HepG2 (cell line): ENCODE data around the gene ECSIT. TPM values are rescaled to one million over a fixed set of nuclear protein-coding genes. Genes with fewer than 3 reads are reported as not detected.
"Not testable (repeated sequence)": the region's sequence is repeated elsewhere in the genome, so short reads cannot be mapped to it uniquely, and the experiment has no call there.

Experiments
- ATAC-seq: fragments of 200-7000 bp; cut with Tn5 transposase; 3 replicates; pipeline ENCODE4 v1.9.1; 2020; ENCODE audit warnings: mild to moderate bottlenecking, moderate library complexity
- BruUV-seq: library from RNA; stranded (reverse); fragments of 400-500 nt; replicated peaks from 2 replicates; lab custom pipeline; 2021; lab: Mats Ljungman, UMichigan
- CTCF ChIA-PET: fragments of 300-600 bp; formaldehyde crosslinking; extraction: SDS; loops from one replicate; lab custom pipeline; 2021; ENCODE audit warnings: low total read pairs, inconsistent platforms, low intra/inter-chr PET ratio; lab: Yijun Ruan, JAX
- POLR2A ChIA-PET: fragments of 350-600 bp; sonication (Branson Sonifier 250); formaldehyde crosslinking; loops from one replicate; lab custom pipeline; 2020; ENCODE audit warnings: antibody characterized with exemption, inconsistent platforms; lab: Yijun Ruan, JAX
- DNase-seq: peaks from one replicate; pipeline ENCODE4 v3.0.0-alpha.2; 2015; ENCODE audit warnings: low spot score
- FAIRE-seq: peaks from 3 replicates; lab custom pipeline; 2011; peaks lifted over from hg19 to GRCh38; lab: Jason Lieb, UNC
- H2AFZ ChIP-seq: one replicate; pipeline ENCODE4 v1.6.1; 2011; ENCODE audit warnings: low read length, inconsistent platforms
- H3K27ac ChIP-seq: fragments of 300-600 bp; 3 replicates; pipeline ENCODE4 v1.8.0; 2011; ENCODE audit warnings: mixed run types, mild to moderate bottlenecking, mixed read lengths, low read length, inconsistent platforms; ENCODE audit not compliant: insufficient read depth; ENCODE audit errors: extremely low read length
- H3K27me3 ChIP-seq, 2 experiments: fragments of 200-600 bp in 1 of 2; 2 replicates in 1 of 2; 3 replicates in 1 of 2; pipeline versions ENCODE4 v1.6.0 to v1.8.0; 2011; ENCODE audit warnings: low read length in 2 of 2, mild to moderate bottlenecking in 2 of 2, moderate library complexity in 2 of 2, inconsistent platforms in 1 of 2; ENCODE audit not compliant: insufficient read depth in 2 of 2, control insufficient read depth in 1 of 2
- H3K36me3 ChIP-seq, 2 experiments: fragments of 200-600 bp in 1 of 2; replicated peaks in 1 of 2; 2 replicates in 1 of 2; 3 replicates in 1 of 2; pipeline versions ENCODE4 v1.5.1 to v1.8.0; 2011; ENCODE audit warnings: low read length in 2 of 2, inconsistent platforms in 1 of 2; ENCODE audit not compliant: insufficient read depth in 2 of 2, control insufficient read depth in 1 of 2
- H3K4me1 ChIP-seq: 2 replicates; pipeline ENCODE4 v1.5.1; 2012; ENCODE audit warnings: low read length, inconsistent platforms; ENCODE audit not compliant: insufficient read depth
- H3K4me2 ChIP-seq: 2 replicates; pipeline ENCODE4 v1.6.0; 2011; ENCODE audit warnings: low read depth, low read length, inconsistent platforms
- H3K4me3 ChIP-seq, 3 experiments: fragments of 200-600 bp in 1 of 3; sonication (generic), shearing (Covaris generic) in 1 of 3; replicated peaks in 1 of 3; 2 replicates each; pipeline ENCODE4 v1.5.1; 2011 to 2016; ENCODE audit warnings: low read length in 3 of 3, inconsistent platforms in 2 of 3, low read depth in 2 of 3, mild to moderate bottlenecking in 2 of 3, control low read depth in 1 of 3, mixed read lengths in 1 of 3; ENCODE audit not compliant: insufficient read depth in 1 of 3
- H3K79me2 ChIP-seq: one replicate; pipeline ENCODE4 v1.6.1; 2011; ENCODE audit warnings: low read length, inconsistent platforms; ENCODE audit not compliant: insufficient read depth
- H3K9ac ChIP-seq: 2 replicates; pipeline ENCODE4 v1.6.0; 2011; ENCODE audit warnings: mild to moderate bottlenecking, low read depth, low read length, inconsistent platforms; ENCODE audit not compliant: insufficient read depth
- H3K9me3 ChIP-seq: 2 replicates; pipeline ENCODE4 v1.5.1; 2012; ENCODE audit warnings: mild to moderate bottlenecking, low read length
- H4K20me1 ChIP-seq: 2 replicates; pipeline ENCODE4 v1.6.0; 2011; ENCODE audit warnings: inconsistent platforms, mild to moderate bottlenecking, low read length, moderate library complexity; ENCODE audit not compliant: insufficient read depth
- ATAD3A ChIP-seq: sonication (generic); formaldehyde crosslinking; IDR thresholded peaks from 2 replicates; pipeline ENCODE4 v1.4.0; 2020; ENCODE audit warnings: missing genetic modification reagents
- GATA4 ChIP-seq: sonication (generic); IDR thresholded peaks from 2 replicates; pipeline ENCODE4 v1.6.1; 2016; ENCODE audit warnings: antibody characterized with exemption, low read depth, borderline replicate concordance
- KAT7 ChIP-seq: IDR thresholded peaks from 2 replicates; pipeline ENCODE4 v1.6.1; 2018; ENCODE audit warnings: borderline replicate concordance, missing compliant biosample characterization
- RXRB ChIP-seq: IDR thresholded peaks from 2 replicates; pipeline ENCODE4 v1.6.1; 2016; ENCODE audit warnings: borderline replicate concordance, missing genetic modification reagents, missing compliant biosample characterization
- ZBTB20 ChIP-seq: sonication (generic); formaldehyde crosslinking; IDR thresholded peaks from 2 replicates; pipeline ENCODE4 v1.8.1; 2023; ENCODE audit warnings: missing genetic modification reagents, low read depth, mild to moderate bottlenecking, borderline replicate concordance
- ZBTB38 ChIP-seq: sonication (generic); formaldehyde crosslinking; IDR thresholded peaks from 2 replicates; pipeline ENCODE4 v1.5.1; 2020; ENCODE audit warnings: mild to moderate bottlenecking, missing genetic modification reagents
- ZMYM2 ChIP-seq: sonication (generic); formaldehyde crosslinking; IDR thresholded peaks from 2 replicates; pipeline ENCODE4 v1.8.0; 2022; ENCODE audit warnings: mild to moderate bottlenecking, missing genetic modification reagents
- ZNF230 ChIP-seq: sonication (generic); formaldehyde crosslinking; IDR thresholded peaks from 2 replicates; pipeline ENCODE4 v1.4.0; 2020; ENCODE audit warnings: mild to moderate bottlenecking, missing genetic modification reagents
- ZNF263 ChIP-seq: sonication (generic); formaldehyde crosslinking; IDR thresholded peaks from 2 replicates; pipeline ENCODE4 v1.4.0; 2020; ENCODE audit warnings: missing genetic modification reagents
- ZNF282 ChIP-seq: fragments of 450-650 bp; IDR thresholded peaks from 2 replicates; pipeline ENCODE4 v1.6.1; 2018; ENCODE audit not compliant: partially characterized antibody
- ZNF451 ChIP-seq: sonication (generic); formaldehyde crosslinking; IDR thresholded peaks from 2 replicates; pipeline ENCODE4 v1.5.0; 2020; ENCODE audit warnings: mild to moderate bottlenecking, missing genetic modification reagents
- ZNF549 ChIP-seq: sonication (generic); formaldehyde crosslinking; IDR thresholded peaks from 2 replicates; pipeline ENCODE4 v1.5.0; 2020; ENCODE audit warnings: missing genetic modification reagents
- ZSCAN9 ChIP-seq: IDR thresholded peaks from 2 replicates; pipeline ENCODE4 v1.6.1; 2016; ENCODE audit warnings: borderline replicate concordance
- ZZZ3 ChIP-seq: sonication (generic); formaldehyde crosslinking; IDR thresholded peaks from 2 replicates; pipeline ENCODE4 v1.4.0; 2020; ENCODE audit warnings: missing genetic modification reagents, mild to moderate bottlenecking, borderline replicate concordance
- WGBS: methylation state at CpG from one replicate; pipeline ENCODE4 v1.1.6; 2017; ENCODE audit warnings: low lambda C conversion rate; 5-methylcytosine and 5-hydroxymethylcytosine counted together
- in situ Hi-C: cut with HindIII; loops from 2 replicates; pipeline ENCODE4 v1.10.0; 2017; ENCODE audit warnings: low pct_unique_long_range_greater_than_20kb; ENCODE audit not compliant: extremely low pct_ligation_motif_present
- intact Hi-C: fragments of 100-400 bp; cut with micrococcal nuclease; formaldehyde crosslinking; loops from one replicate; pipeline ENCODE4 v1.10.0; 2022; ENCODE audit not compliant: unreplicated experiment
- polyA plus RNA-seq, 8 experiments: library from polyadenylated mRNA; depleted of rRNA in 3 of 8; stranded (reverse) in 7 of 8; unstranded in 1 of 8; fragments of >200 nt; fragmentation: Illumina TruSeq in 4 of 8; extraction: Trizol in 4 of 8; gene quantifications; 2 replicates each; pipeline versions ENCODE4 v1.2.1 to v1.2.3, GENCODE V29; 2011 to 2016; ENCODE audit warnings: low read depth in 4 of 8, missing spikeins in 1 of 8, mixed read lengths in 1 of 8; ENCODE audit not compliant: insufficient read depth in 1 of 8
- total RNA-seq, 5 experiments: library from RNA; depleted of rRNA; stranded (reverse); fragments of >200 nt; fragmentation: Illumina TruSeq; extraction: Trizol; gene quantifications; 2 replicates each; pipeline ENCODE4 v1.2.3, GENCODE V29; 2016; ENCODE audit warnings: low read depth in 1 of 5
- TF ChIP-seq, protein P1 (sequence below): sonication (generic); formaldehyde crosslinking; IDR thresholded peaks from 2 replicates; pipeline ENCODE4 v1.4.0; 2020; ENCODE audit warnings: mild to moderate bottlenecking, missing genetic modification reagents, borderline replicate concordance
- TF ChIP-seq, protein P2 (sequence below): IDR thresholded peaks from 2 replicates; pipeline ENCODE4 v1.6.1; 2018; ENCODE audit warnings: missing genetic modification reagents, mild to moderate bottlenecking, missing compliant biosample characterization

The ECSIT gene
- total and polyA plus RNA-seq, 2 of the 13 experiments (the other 11 are each of a cell fraction or from before 2014, with no cell fraction given), result 36.4 to 62.3 TPM

DNA sequence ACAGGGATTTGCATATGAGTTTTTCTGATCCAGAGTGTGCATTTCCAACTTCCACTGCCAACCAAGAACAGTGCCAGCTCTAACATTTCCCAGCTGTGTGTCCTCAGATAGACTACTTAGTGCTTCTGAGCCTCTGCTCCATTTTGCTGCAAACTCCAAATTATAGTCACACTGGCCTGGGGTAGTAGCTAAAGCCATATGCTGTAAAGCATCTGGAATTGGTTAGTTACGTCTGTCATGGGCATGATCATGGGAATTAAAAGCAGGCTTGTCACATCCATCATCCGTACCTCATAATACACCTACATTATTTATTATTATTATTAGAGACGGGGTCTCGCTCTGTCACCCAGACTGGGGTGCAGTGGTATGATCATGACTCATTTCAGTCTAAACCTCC lies 55.2 kb downstream of the ECSIT start:
- no peak for DNase-seq
- H4K20me1 ChIP-seq, result no peaks in the 10 kb centered on the region
- in situ Hi-C loops, result no loop called here
- 0 out of 2 replicates have a peak, but pooled peaks cover 1% of the 10 kb centered on the region for H3K4me1 ChIP-seq
- H3K27me3 ChIP-seq, result peaks cover 0 to 23% of the 10 kb centered on the region in 2 experiments; a peak in 3 of 5 replicates
- H3K27ac ChIP-seq, result no peak overlapping the region
- no peaks in the 10 kb centered on the region for H3K79me2 ChIP-seq
- ChIA-PET CTCF (no interaction called here), POLR2A (no interaction called here)
- no peak overlapping the region for H2AFZ ChIP-seq
- no peak overlapping the region for H3K9ac ChIP-seq
- no peak for TF ChIP-seq ZBTB38 (CRISPR knock-in tag)
- no peak for TF ChIP-seq ZBTB20
- TF ChIP-seq RXRB (CRISPR knock-in tag), result no peak
- TF ChIP-seq ZSCAN9 (CRISPR knock-in tag), result no peak
- TF ChIP-seq, protein P1, sequence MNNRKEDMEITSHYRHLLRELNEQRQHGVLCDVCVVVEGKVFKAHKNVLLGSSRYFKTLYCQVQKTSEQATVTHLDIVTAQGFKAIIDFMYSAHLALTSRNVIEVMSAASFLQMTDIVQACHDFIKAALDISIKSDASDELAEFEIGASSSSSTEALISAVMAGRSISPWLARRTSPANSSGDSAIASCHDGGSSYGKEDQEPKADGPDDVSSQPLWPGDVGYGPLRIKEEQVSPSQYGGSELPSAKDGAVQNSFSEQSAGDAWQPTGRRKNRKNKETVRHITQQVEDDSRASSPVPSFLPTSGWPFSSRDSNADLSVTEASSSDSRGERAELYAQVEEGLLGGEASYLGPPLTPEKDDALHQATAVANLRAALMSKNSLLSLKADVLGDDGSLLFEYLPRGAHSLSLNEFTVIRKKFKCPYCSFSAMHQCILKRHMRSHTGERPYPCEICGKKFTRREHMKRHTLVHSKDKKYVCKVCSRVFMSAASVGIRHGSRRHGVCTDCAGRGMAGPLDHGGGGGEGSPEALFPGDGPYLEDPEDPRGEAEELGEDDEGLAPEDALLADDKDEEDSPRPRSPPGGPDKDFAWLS (CRISPR knock-in tag), result no peak
- TF ChIP-seq ATAD3A (CRISPR knock-in tag), result no peak
- no peak for TF ChIP-seq ZZZ3 (CRISPR knock-in tag)
- TF ChIP-seq ZNF263 (CRISPR knock-in tag), result no peak
- TF ChIP-seq GATA4, result no peak
- no peak for TF ChIP-seq ZNF549 (CRISPR knock-in tag)
- TF ChIP-seq, protein P2, sequence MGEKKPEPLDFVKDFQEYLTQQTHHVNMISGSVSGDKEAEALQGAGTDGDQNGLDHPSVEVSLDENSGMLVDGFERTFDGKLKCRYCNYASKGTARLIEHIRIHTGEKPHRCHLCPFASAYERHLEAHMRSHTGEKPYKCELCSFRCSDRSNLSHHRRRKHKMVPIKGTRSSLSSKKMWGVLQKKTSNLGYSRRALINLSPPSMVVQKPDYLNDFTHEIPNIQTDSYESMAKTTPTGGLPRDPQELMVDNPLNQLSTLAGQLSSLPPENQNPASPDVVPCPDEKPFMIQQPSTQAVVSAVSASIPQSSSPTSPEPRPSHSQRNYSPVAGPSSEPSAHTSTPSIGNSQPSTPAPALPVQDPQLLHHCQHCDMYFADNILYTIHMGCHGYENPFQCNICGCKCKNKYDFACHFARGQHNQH (CRISPR knock-in tag), result no peak
- TF ChIP-seq ZNF451 (CRISPR knock-in tag), result no peak
- TF ChIP-seq KAT7 (CRISPR knock-in tag), result no peak
- TF ChIP-seq ZMYM2, result no peak
- TF ChIP-seq ZNF230, result no peak
- TF ChIP-seq ZNF282, result no peak
- no TSS peak for BruUV-seq
- intact Hi-C loops, result no loop called here
- FAIRE-seq, result no peak
- no peak overlapping the region for H3K4me3 ChIP-seq
- H3K4me2 ChIP-seq, result no peak overlapping the region
- H3K9me3 ChIP-seq, result no peaks in the 10 kb centered on the region
- no peaks in the 10 kb centered on the region for H3K36me3 ChIP-seq
- WGBS, result 24% methylated on average over 4 of the region's 4 CpGs
- no peak for ATAC-seq

DNA sequence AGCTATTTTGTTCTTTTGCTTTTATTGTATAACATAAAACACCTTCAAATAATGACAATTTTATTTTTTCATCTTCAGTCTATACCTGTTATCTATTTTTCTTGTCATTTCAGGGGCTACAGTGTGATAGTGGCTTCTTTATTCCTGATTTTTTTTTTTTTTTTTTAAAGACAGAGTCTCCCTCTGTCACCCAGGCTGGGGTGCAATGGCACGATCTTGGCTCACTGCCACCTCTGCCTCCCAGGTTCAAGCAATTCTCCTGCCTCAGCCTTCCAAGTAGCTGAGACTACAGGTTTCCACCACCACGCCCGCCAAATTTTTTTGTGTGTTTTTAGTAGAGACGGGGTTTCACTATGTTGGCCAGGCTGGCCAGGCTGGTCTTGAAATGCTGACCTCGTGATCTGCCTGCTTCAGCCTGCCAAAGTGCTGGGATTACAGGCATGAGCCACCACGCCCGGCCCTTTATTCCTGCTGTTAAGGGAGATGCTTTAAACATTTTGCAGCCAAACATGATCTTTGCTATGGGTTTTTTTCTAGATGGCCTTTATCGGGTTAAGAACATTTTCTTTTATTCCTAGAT lies 60.6 kb downstream of the ECSIT start:
- CTCF ChIA-PET, intact Hi-C loops, H2AFZ ChIP-seq, H3K4me3 ChIP-seq, H3K79me2 ChIP-seq, DNase-seq, H3K9ac ChIP-seq, H3K9me3 ChIP-seq, H4K20me1 ChIP-seq, ATAC-seq, in situ Hi-C loops, H3K27ac ChIP-seq, H3K36me3 ChIP-seq, H3K27me3 ChIP-seq, H3K4me1 ChIP-seq, BruUV-seq, FAIRE-seq, H3K4me2 ChIP-seq, POLR2A ChIA-PET: not testable (repeated sequence)
- 17% methylated on average over 8 of the region's 8 CpGs for WGBS
